ENCODE measurements around the gene RPRD1B. TPM values are rescaled to one million over a fixed set of nuclear protein-coding genes. Genes with fewer than 3 reads are reported as not detected.

The RPRD1B gene
- total and polyA plus RNA-seq, 2 of the 13 experiments (the other 11 are each of a cell fraction or from before 2014, with no cell fraction given) = 31.1 to 41.5 TPM

GRCh38 chr20:38113401-38114325 lies 80.1 kb downstream of the RPRD1B start (continued):
- peak; percentile 45; the same call in 1 of the 2 replicates for TF ChIP-seq ZNF574 (CRISPR knock-in tag; IDR thresholded peaks at IDR 0.05)
- TF ChIP-seq HMGXB4 (CRISPR knock-in tag; IDR thresholded peaks at IDR 0.05; ENCODE audit: borderline replicate concordance in 1 of 2, low read depth in 1 of 2) = peak in 1 of 2 experiments; percentile 22; a peak in 1 of 4 replicates
- TF ChIP-seq NRL (CRISPR knock-in tag; IDR thresholded peaks at IDR 0.05; ENCODE audit: borderline replicate concordance) = no peak
- no peak for TF ChIP-seq ARID5B (CRISPR knock-in tag; IDR thresholded peaks at IDR 0.05)
- no peak for TF ChIP-seq NCOA5 (CRISPR knock-in tag; IDR thresholded peaks at IDR 0.05)
- no peak for TF ChIP-seq AGO2 (optimal IDR thresholded peaks at IDR 0.05; ENCODE audit: low read depth, low read length)
- no peak for TF ChIP-seq ZNF160 (CRISPR knock-in tag; IDR thresholded peaks at IDR 0.05)
- no peak for TF ChIP-seq ARNTL (CRISPR knock-in tag; IDR thresholded peaks at IDR 0.05)
- no peak for TF ChIP-seq FOXK2 (IDR thresholded peaks at IDR 0.05)
- no peak for TF ChIP-seq ZBTB42 (CRISPR knock-in tag; IDR thresholded peaks at IDR 0.05)
- TF ChIP-seq ISX (CRISPR knock-in tag; conservative IDR thresholded peaks at IDR 0.05) = no peak
- TF ChIP-seq SRSF9 (IDR thresholded peaks at IDR 0.05; ENCODE audit: borderline replicate concordance, insufficient read depth, low read depth, low read length, poor library complexity, severe bottlenecking) = no peak
- TF ChIP-seq GZF1 (CRISPR knock-in tag; IDR thresholded peaks at IDR 0.05) = no peak
- TF ChIP-seq ZFP91 (CRISPR knock-in tag; IDR thresholded peaks at IDR 0.05; ENCODE audit: borderline replicate concordance) = no peak
